ENCODE data around the gene MYO10.

DNA sequence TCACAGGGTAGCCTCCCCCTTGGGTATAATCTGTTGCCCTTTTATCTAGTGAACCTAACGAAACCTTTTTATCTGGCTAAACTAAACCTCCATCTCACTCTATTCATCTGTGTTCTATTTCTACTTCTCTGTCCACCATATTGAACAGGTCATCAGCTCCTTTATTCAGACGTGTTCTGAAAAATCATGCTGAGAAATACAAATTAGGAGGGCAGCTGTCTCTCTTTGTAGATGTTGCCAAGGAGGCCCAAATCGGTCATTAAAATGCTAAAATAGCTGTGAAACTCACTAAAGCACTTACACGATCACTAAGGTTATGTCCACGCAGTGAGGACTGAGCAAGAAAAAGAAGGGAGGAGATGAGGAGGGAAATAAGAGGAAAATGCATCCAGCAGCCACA lies 203.7 kb downstream of the MYO10 start:
- TF ChIP-seq, protein P1, sequence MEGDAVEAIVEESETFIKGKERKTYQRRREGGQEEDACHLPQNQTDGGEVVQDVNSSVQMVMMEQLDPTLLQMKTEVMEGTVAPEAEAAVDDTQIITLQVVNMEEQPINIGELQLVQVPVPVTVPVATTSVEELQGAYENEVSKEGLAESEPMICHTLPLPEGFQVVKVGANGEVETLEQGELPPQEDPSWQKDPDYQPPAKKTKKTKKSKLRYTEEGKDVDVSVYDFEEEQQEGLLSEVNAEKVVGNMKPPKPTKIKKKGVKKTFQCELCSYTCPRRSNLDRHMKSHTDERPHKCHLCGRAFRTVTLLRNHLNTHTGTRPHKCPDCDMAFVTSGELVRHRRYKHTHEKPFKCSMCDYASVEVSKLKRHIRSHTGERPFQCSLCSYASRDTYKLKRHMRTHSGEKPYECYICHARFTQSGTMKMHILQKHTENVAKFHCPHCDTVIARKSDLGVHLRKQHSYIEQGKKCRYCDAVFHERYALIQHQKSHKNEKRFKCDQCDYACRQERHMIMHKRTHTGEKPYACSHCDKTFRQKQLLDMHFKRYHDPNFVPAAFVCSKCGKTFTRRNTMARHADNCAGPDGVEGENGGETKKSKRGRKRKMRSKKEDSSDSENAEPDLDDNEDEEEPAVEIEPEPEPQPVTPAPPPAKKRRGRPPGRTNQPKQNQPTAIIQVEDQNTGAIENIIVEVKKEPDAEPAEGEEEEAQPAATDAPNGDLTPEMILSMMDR (IDR thresholded peaks at IDR 0.05): no peak
- TF ChIP-seq POLR2A (IDR thresholded peaks at IDR 0.05) (no peak), POLR2AphosphoS5 (IDR thresholded peaks at IDR 0.05) (no peak), EP300 (IDR thresholded peaks at IDR 0.05) (no peak)

Measured in upper lobe of left lung (tissue), 4 donors.